Activated B cell treated with CpG ODN at 0.5 μM for 24 hours (primary cell): ENCODE measurements around the gene EIF2S1. TPM values are rescaled to one million over a fixed set of nuclear protein-coding genes. Genes with fewer than 3 reads are reported as not detected.
"Not testable (repeated sequence)": the region's sequence is repeated elsewhere in the genome, so short reads cannot be mapped to it uniquely, and the experiment has no call there.

Experiments used
- ATAC-seq: fragments of 200-7000 bp; cut with Tn5 transposase; one replicate; pipeline ENCODE4 v1.10.0; 2021; ENCODE audit warnings: low read depth, mild to moderate bottlenecking, moderate library complexity
- CTCF ChIA-PET: fragments of 350-600 bp; sonication (Branson Sonifier 250); formaldehyde crosslinking; loops from one replicate; lab custom pipeline; 2021; ENCODE audit warnings: antibody characterized with exemption; lab: Charles Lee
- POLR2A ChIA-PET: fragments of 350-600 bp; sonication (Branson Sonifier 250); formaldehyde crosslinking; loops from one replicate; lab custom pipeline; 2021; ENCODE audit warnings: antibody characterized with exemption; lab: Charles Lee
- DNase-seq: peaks from one replicate; pipeline ENCODE4 v3.0.0; 2022
- H3K27ac Mint-ChIP-seq: one replicate; pipeline ENCODE4 v1.8.0; 2020; ENCODE audit warnings: mixed read lengths
- H3K27me3 Mint-ChIP-seq: one replicate; pipeline ENCODE4 v1.8.0; 2021; ENCODE audit warnings: mixed read lengths
- H3K36me3 Mint-ChIP-seq: one replicate; pipeline ENCODE4 v1.8.0; 2021; ENCODE audit warnings: low read depth, mixed read lengths
- H3K4me1 Mint-ChIP-seq: one replicate; pipeline ENCODE4 v1.8.0; 2021; ENCODE audit warnings: mixed read lengths
- H3K4me3 Mint-ChIP-seq: one replicate; pipeline ENCODE4 v1.8.0; 2020; ENCODE audit warnings: mild to moderate bottlenecking, mixed read lengths
- H3K9me3 Mint-ChIP-seq: one replicate; pipeline ENCODE4 v1.8.0; 2020; ENCODE audit warnings: mixed read lengths
- CTCF ChIP-seq: fragments of 200-600 bp; IDR thresholded peaks from one replicate; pipeline ENCODE4 v1.8.0; 2022; ENCODE audit warnings: antibody characterized with exemption, mild to moderate bottlenecking
- intact Hi-C: fragments of 100-400 bp; cut with micrococcal nuclease; formaldehyde crosslinking; loops from one replicate; pipeline ENCODE4 v1.15.1; 2024
- total RNA-seq: library from RNA; stranded (reverse); gene quantifications from 2 replicates; pipeline ENCODE4 v1.2.3, GENCODE V29; 2022

The EIF2S1 gene
- total RNA-seq, 1 donor from 2014 or later = 84.4 TPM

GRCh38 chr14:67409461-67409860, 49.3 kb downstream of the EIF2S1 start:
- TF ChIP-seq CTCF = no peak
- H3K9me3 Mint-ChIP-seq = no peaks in the 10 kb centered on the region
- ChIA-PET CTCF (no interaction called here), POLR2A (no interaction called here)
- peaks cover 24% of the 10 kb centered on the region for H3K27me3 Mint-ChIP-seq
- no peak for ATAC-seq
- intact Hi-C loops = no loop called here
- H3K4me3 Mint-ChIP-seq = no peak overlapping the region
- peaks cover 2% of the 10 kb centered on the region for H3K4me1 Mint-ChIP-seq
- no peaks in the 10 kb centered on the region for H3K36me3 Mint-ChIP-seq
- H3K27ac Mint-ChIP-seq = no peak overlapping the region
- no peak for DNase-seq

GRCh38 chr14:67410313-67410712, 50.2 kb downstream of the EIF2S1 start:
- no peak for ATAC-seq
- DNase-seq = no peak
- POLR2A ChIA-PET = no interaction called here
- Mint-ChIP-seq H3K4me3 (no peak overlapping the region), H3K4me1 (peaks cover 2% of the 10 kb centered on the region), H3K9me3 (no peaks in the 10 kb centered on the region), H3K36me3 (no peaks in the 10 kb centered on the region), H3K27ac (no peak overlapping the region), H3K27me3 (peaks cover 24% of the 10 kb centered on the region)
- intact Hi-C loops = no loop called here
- CTCF ChIA-PET = no interaction called here
- TF ChIP-seq CTCF = no peak

- CTCF ChIA-PET = no interaction called here
- DNase-seq (no peak), ATAC-seq (no peak)
- Mint-ChIP-seq H3K9me3 (no peaks in the 10 kb centered on the region), H3K4me1 (peaks cover 7% of the 10 kb centered on the region), H3K27ac (no peak overlapping the region), H3K27me3 (peaks cover 21% of the 10 kb centered on the region), H3K36me3 (no peaks in the 10 kb centered on the region), H3K4me3 (no peak overlapping the region)
- no peak for TF ChIP-seq CTCF
- intact Hi-C loops = no loop called here
- POLR2A ChIA-PET = no interaction called here
Observed at GRCh38 chr14:67411370-67411769, 51.2 kb downstream of the EIF2S1 start.

- Mint-ChIP-seq H3K9me3 (no peaks in the 10 kb centered on the region), H3K27ac (no peak within 1 kb of the TSS), H3K4me1 (peaks cover 12% of the 10 kb centered on the region), H3K27me3 (peaks cover 21% of the 10 kb centered on the region), H3K4me3 (peak within 1 kb of the TSS; percentile 42), H3K36me3 (no peaks in the 10 kb centered on the region)
- intact Hi-C loops = no loop called here
- ChIA-PET CTCF (no interaction called here), POLR2A (no interaction called here)
- DNase-seq = no peak
- no peak for ATAC-seq
- no peak for TF ChIP-seq CTCF
Observed at GRCh38 chr14:67411820-67412421, 51.8 kb downstream of the EIF2S1 start, which contains the start of gene PLEK2. PLEK2 (minus strand) TSS chr14:67412165; CDS start chr14:67412059, 106 bp downstream.

GRCh38 chr14:67413806-67414769, 54.0 kb downstream of the EIF2S1 start:
- peaks cover 21% of the 10 kb centered on the region for H3K27me3 Mint-ChIP-seq
- ChIA-PET CTCF (interaction anchor here (1.1 kb wide), 1 partner anchor 11 kb away, joined by 5 read pairs; no protein-coding TSS in a partner anchor), POLR2A (interaction anchor here (0.6 kb wide), 2 partner anchors 8 to 81 kb away, joined by 3 to 4 read pairs; no protein-coding TSS in a partner anchor)
- ATAC-seq (peak; percentile 36), DNase-seq (no peak)
- H3K27ac Mint-ChIP-seq = no peak overlapping the region
- peaks cover 15% of the 10 kb centered on the region for H3K4me1 Mint-ChIP-seq
- intact Hi-C loops = no loop called here
- no peaks in the 10 kb centered on the region for H3K36me3 Mint-ChIP-seq
- no peak overlapping the region for H3K4me3 Mint-ChIP-seq
- no peaks in the 10 kb centered on the region for H3K9me3 Mint-ChIP-seq
- no peak for TF ChIP-seq CTCF

GRCh38 chr14:67415610-67416009, 55.5 kb downstream of the EIF2S1 start:
- POLR2A ChIA-PET, H3K27ac Mint-ChIP-seq, H3K36me3 Mint-ChIP-seq, DNase-seq, intact Hi-C loops, ATAC-seq, H3K9me3 Mint-ChIP-seq, H3K4me3 Mint-ChIP-seq: not testable (repeated sequence)
- Mint-ChIP-seq H3K27me3 (peaks cover 16% of the 10 kb centered on the region), H3K4me1 (peaks cover 15% of the 10 kb centered on the region)
- CTCF ChIA-PET = interaction anchor here (0.7 kb wide), 1 partner anchor 155 kb away, joined by 4 read pairs; no protein-coding TSS in a partner anchor
